HG03045 (cell line): Measurements from ENCODE around the gene SLAMF7.
A peak's percentile ranks its signal among the peaks of the same experiment; 100 is the strongest.
"Not testable (repeated sequence)": the region's sequence is repeated elsewhere in the genome, so short reads cannot be mapped to it uniquely, and the experiment has no call there.

Source experiments
- ATAC-seq: cut with Tn5 transposase; IDR thresholded peaks from one replicate; pipeline ENCODE4 v1.9.1; 2021; ENCODE audit warnings: mild to moderate bottlenecking, moderate library complexity; ENCODE audit not compliant: unreplicated experiment

Gene SLAMF7

GRCh38 chr1:160720356-160721085 lies 18.5 kb upstream of the SLAMF7 start:
- ATAC-seq = no peak

- no peak for ATAC-seq
Observed at GRCh38 chr1:160721473-160721872, 17.6 kb upstream of the SLAMF7 start.

- no peak for ATAC-seq
Observed at GRCh38 chr1:160722726-160723125, 16.3 kb upstream of the SLAMF7 start.

GRCh38 chr1:160723332-160723731 lies 15.7 kb upstream of the SLAMF7 start:
- no peak for ATAC-seq

- no peak for ATAC-seq
Observed at GRCh38 chr1:160724465-160725242, 14.4 kb upstream of the SLAMF7 start.

- ATAC-seq = no peak
Observed at GRCh38 chr1:160726114-160726497, 12.9 kb upstream of the SLAMF7 start.

GRCh38 chr1:160726498-160727315 lies 12.3 kb upstream of the SLAMF7 start:
- peak; percentile 61 for ATAC-seq

GRCh38 chr1:160727316-160727640 lies 11.8 kb upstream of the SLAMF7 start:
- ATAC-seq = no peak

- not testable (repeated sequence) for ATAC-seq
Observed at GRCh38 chr1:160731564-160731963, 7.5 kb upstream of the SLAMF7 start.

GRCh38 chr1:160731990-160732389 lies 7.1 kb upstream of the SLAMF7 start:
- ATAC-seq = peak; percentile 60

GRCh38 chr1:160733898-160734297 lies 5.1 kb upstream of the SLAMF7 start:
- ATAC-seq = no peak

- no peak for ATAC-seq
Observed at GRCh38 chr1:160734301-160734700, 4.7 kb upstream of the SLAMF7 start.

- no peak for ATAC-seq
Observed at GRCh38 chr1:160738271-160738670, 776 bp upstream of the SLAMF7 start.

GRCh38 chr1:160740133-160740688 lies 1.2 kb downstream of the SLAMF7 start:
- no peak for ATAC-seq

- no peak for ATAC-seq
Observed at GRCh38 chr1:160741092-160741501, 2.0 kb downstream of the SLAMF7 start.

GRCh38 chr1:160741612-160742348 lies 2.7 kb downstream of the SLAMF7 start:
- ATAC-seq = no peak

- no peak for ATAC-seq
Observed at GRCh38 chr1:160742428-160743127, 3.5 kb downstream of the SLAMF7 start.

GRCh38 chr1:160743266-160743665 lies 4.2 kb downstream of the SLAMF7 start:
- ATAC-seq = no peak

- no peak for ATAC-seq
Observed at GRCh38 chr1:160744199-160744851, 5.3 kb downstream of the SLAMF7 start.
